NCI-H2196 treated with DMSO at 0.1 percent for 48 hours (cell line): ENCODE measurements around the gene CCDC68.
"Not testable (repeated sequence)": the region's sequence is repeated elsewhere in the genome, so short reads cannot be mapped to it uniquely, and the experiment has no call there.

Experiments used
- DNase-seq: peaks from one replicate; lab custom pipeline; 2025; ENCODE audit not compliant: unreplicated experiment; lab: John Stamatoyannopoulos, UW

CCDC68 gene

GRCh38 chr18:54878659-54879358, 80.5 kb downstream of the CCDC68 start:
- DNase-seq: no peak

- no peak for DNase-seq
Measured at GRCh38 chr18:54878159-54878622, 81.1 kb downstream of the CCDC68 start.

DNA sequence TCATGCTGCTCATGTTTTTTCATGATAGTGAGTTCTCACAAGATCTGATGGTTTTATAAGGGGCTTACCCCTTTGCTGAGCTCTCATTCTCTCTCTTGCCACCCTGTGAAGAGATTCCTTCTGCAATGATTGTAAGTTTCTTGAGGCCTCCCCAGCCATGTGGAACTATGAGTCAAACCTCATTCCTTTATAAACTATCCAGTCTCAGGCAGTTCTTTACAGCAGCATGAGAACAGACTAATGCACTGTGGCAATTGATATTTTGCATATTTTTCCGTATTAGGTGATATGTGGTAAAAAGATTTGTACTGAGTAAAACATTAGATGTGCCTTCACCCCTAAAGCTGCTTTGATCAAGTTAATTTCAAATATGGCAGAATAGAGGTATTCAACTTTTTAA, 82.2 kb downstream of the CCDC68 start:
- no peak for DNase-seq

GRCh38 chr18:54875063-54875462, 84.2 kb downstream of the CCDC68 start:
- no peak for DNase-seq

- no peak for DNase-seq
Measured at GRCh38 chr18:54873884-54874255, 85.4 kb downstream of the CCDC68 start.

GRCh38 chr18:54872681-54873080, 86.6 kb downstream of the CCDC68 start:
- no peak for DNase-seq

- DNase-seq: no peak
Measured at GRCh38 chr18:54871231-54871630, 88.0 kb downstream of the CCDC68 start.

GRCh38 chr18:54867131-54867530, 92.1 kb downstream of the CCDC68 start:
- DNase-seq: no peak

- DNase-seq: no peak
Measured at GRCh38 chr18:54860941-54861340, 98.3 kb downstream of the CCDC68 start.

DNA sequence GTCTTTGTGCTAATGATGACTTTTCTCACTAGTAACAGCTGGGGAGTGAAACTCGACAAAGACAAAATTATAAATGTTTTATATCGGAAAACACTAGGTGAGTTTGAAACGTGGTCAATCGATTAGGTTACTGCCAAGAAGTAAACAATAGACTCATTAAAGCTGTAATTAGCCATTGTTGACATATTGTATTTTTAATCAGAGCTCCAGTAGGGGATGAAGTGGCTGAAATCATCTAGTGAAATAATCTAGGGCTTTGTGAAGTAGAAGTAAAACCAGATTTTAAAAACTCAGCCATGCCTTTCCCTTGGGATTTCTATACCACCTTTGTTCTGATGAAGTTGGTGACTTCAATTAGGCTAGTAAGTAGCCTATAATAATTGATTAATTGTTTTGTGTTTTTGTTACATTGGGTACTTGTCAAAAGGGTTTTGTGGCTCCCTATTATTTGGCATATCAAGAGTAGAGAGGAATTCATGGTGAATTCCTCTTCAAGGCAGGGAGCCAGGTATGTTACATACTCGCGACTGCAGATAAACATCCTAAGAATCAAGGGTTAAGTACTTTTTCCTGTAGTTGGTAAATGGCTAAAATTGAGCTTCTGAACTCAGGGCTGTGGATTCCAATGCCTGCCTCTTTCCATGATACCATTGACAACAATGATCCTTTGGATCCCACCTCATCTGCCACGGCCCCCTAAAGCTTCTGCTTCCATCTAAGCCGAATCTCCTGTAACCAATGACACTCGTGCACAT, 99.4 kb downstream of the CCDC68 start:
- no peak for DNase-seq

- no peak for DNase-seq
Measured at GRCh38 chr18:54857499-54857898, 101.8 kb downstream of the CCDC68 start.

DNA sequence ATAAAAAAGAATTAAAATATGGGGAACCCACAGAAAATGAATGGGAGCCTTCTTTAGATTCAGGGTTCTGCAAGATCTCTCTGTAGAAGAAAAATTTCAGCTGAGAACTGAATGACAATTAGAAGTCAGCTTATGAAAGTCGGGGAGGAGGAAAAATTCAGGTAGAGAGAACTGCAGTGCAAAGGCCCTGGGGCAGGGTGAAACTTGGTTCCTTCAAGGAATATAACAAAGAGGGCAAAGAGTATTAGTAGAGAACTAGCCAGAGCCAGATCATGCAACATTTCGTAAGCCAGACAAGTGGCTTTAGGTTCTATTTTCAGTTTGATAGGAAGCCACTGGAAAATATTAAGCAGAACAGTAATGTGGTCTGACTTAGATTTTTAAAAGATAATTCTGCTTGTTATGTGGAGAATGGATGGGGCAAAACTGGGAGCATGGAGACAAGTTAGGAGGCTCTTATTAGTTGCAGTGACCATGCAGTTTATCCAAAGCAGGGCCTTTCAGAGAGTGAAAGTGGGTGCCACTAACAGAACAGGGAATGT, 103.1 kb downstream of the CCDC68 start:
- no peak for DNase-seq

DNA sequence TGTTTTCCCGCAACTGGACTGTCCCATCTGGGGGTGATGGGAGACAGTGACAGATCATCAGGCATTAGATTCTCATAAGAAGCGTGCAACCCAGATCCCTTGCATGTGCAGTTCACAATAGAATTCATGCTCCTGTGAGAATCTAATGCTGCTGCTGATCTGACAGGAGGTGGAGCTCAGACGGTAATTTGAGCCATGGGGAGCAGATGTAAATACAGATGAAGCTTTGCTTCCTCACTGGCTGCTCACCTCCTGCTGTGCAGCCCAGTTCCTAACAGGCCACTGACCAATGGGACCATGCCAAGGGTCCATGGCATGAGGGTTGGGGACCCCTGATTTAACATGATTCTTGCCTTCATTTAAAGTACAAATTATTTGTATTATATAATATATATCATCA, 104.2 kb downstream of the CCDC68 start:
- not testable (repeated sequence) for DNase-seq

DNA sequence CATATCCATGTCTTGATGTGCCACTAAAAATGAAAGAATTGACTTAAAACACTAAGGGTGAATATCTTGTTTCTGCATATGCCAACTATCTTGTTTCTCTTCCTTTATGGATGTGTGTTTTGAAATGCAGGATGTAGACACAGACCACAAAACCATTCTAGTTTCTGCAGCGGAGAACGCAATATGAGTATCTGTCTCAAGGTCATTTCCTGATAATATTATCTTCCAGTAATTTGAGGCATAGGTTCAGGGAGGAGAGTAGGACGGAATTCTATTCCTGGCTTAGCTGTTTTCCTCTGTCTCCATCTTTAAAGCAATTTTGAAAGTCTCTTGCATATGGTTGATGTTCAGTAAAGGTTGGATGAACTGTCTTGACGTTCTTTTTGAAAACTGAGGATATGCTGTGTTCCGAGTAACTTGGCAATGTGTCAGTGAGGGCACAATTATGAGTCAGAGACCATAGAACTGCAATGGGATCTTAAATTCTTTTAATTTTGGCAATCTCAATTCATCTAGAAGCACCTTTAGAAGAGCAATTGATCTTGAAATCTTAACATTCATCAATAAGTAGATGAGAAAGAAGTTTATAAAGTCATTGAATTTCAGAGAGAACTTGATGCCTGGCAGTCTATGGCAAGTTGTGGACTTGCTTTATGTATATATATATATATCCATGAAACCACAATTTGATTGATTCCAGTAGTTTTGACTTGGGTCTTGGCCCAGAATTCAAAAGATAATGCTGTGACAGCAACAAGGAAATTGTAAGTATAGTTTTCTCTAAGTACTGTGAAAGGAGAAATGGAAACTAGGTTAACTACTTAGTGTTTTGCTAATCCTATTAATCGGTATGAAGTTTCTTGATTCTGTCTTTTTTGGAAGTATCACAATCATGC, 106.2 kb downstream of the CCDC68 start:
- DNase-seq: no peak
